Tibial nerve (tissue), 4 donors: ENCODE data around the gene COL27A1.

Experiments used
- EP300 ChIP-seq, 2 donors: sonication (generic); formaldehyde crosslinking; IDR thresholded peaks; one replicate each; pipeline ENCODE4 v1.6.1; 2017; ENCODE audit warnings: antibody characterized with exemption in 2 of 2, mild to moderate bottlenecking in 1 of 2
- POLR2A ChIP-seq, 2 donors: fragments of 450-650 bp; IDR thresholded peaks; one replicate each; pipeline ENCODE4 v1.6.1; 2017; ENCODE audit warnings: antibody characterized with exemption in 2 of 2, mild to moderate bottlenecking in 2 of 2, moderate library complexity in 2 of 2
- TF ChIP-seq, protein P1 (sequence below), 5 experiments: fragments of 200-600 bp in 3 of 5; fragments of 450-650 bp in 2 of 5; sonication (generic) in 3 of 5; IDR thresholded peaks; one replicate each; pipeline ENCODE4 v1.5.1; 2016 to 2019; ENCODE audit warnings: antibody characterized with exemption in 5 of 5, mild to moderate bottlenecking in 3 of 5, moderate library complexity in 2 of 5

DNA sequence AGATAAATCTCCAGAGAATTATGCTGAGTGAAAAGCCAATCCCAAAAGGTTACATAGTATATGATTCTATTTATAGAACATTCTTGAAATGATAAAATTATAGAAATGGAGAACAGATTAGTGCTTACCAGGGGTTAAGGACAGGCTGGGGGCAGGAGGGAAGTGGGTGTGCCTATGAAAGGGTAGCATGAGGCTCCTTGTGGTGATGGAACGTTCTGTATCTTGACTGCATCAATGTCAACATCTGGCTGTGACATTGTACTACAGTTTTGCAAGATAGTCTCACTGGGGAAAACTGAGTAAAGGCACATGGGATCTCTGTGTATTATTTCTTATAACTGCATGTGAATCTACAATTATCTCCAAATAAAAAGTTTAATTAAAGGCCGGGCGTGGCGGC, 196.6 kb downstream of the COL27A1 start:
- TF ChIP-seq, protein P1, sequence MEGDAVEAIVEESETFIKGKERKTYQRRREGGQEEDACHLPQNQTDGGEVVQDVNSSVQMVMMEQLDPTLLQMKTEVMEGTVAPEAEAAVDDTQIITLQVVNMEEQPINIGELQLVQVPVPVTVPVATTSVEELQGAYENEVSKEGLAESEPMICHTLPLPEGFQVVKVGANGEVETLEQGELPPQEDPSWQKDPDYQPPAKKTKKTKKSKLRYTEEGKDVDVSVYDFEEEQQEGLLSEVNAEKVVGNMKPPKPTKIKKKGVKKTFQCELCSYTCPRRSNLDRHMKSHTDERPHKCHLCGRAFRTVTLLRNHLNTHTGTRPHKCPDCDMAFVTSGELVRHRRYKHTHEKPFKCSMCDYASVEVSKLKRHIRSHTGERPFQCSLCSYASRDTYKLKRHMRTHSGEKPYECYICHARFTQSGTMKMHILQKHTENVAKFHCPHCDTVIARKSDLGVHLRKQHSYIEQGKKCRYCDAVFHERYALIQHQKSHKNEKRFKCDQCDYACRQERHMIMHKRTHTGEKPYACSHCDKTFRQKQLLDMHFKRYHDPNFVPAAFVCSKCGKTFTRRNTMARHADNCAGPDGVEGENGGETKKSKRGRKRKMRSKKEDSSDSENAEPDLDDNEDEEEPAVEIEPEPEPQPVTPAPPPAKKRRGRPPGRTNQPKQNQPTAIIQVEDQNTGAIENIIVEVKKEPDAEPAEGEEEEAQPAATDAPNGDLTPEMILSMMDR (IDR thresholded peaks at IDR 0.05) = no peak
- TF ChIP-seq POLR2A (IDR thresholded peaks at IDR 0.05) (no peak), EP300 (IDR thresholded peaks at IDR 0.05) (peak; percentile 69 to 81)
